Measurements from ENCODE around the gene PPFIA1. TPM values are rescaled to one million over a fixed set of nuclear protein-coding genes. Genes with fewer than 3 reads are reported as not detected.

Gene PPFIA1
- total and polyA plus RNA-seq, 2 experiments from 2014 or later: 36.0 to 39.6 TPM

DNA sequence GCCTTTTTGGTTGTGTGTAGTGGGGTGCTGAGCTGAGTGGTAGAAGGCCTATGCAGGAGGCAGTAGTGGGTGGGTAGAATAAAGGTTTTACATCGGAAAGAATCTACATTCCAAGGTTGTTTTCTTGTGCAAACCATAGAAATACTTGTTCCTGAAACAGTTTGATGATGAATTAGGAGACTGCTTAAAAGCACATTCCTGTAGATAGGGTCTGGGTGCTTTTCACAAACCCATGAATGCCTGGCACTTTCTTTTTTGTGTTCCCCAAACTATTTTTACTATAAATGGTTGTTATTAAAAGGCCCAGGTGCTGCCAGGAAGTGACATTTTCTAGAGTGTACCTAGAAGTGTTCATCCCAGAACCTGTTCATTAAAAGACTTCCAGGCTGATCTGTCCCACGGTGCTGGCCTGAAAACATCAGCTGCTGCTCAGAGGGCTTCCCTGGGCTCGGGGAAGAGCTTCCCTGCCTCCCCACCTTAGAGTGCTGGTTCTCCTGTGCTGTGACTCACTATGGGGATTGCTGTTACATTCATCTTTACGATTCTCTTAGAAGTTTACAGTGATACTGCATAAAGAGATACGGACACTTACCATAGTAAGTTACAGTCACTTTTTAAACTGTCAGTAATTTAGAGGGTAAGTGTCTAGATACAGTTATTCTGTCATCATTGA lies 27.9 kb downstream of the PPFIA1 start:
- Histone ChIP-seq H3K27ac (no peak overlapping the region), H3K9me2 (replicated peaks; ENCODE audit: insufficient read depth) (no peaks in the 10 kb centered on the region), H3K79me2 (peaks cover 47% of the 10 kb centered on the region), H3K4me2 (no peak overlapping the region), H2AFZ (no peak overlapping the region), H4K20me1 (ENCODE audit: insufficient read depth, poor library complexity, severe bottlenecking) (peaks cover under 1% of the 10 kb centered on the region), H3K36me3 (replicated peaks; ENCODE audit: insufficient read depth, low read depth) (no peaks in the 10 kb centered on the region), H3K4me3 (no peak overlapping the region), H3K4me1 (ENCODE audit: insufficient read depth) (no peaks in the 10 kb centered on the region), H3K27me3 (no peaks in the 10 kb centered on the region), H3K9me3 (ENCODE audit: low read depth) (no peaks in the 10 kb centered on the region)
- no peak for DNase-seq (ENCODE audit: low spot score)
- WGBS (ENCODE audit: low lambda C conversion rate, missing lambda C conversion rate): 68% methylated on average over 5 of the region's 5 CpGs
- TF ChIP-seq, protein P1, sequence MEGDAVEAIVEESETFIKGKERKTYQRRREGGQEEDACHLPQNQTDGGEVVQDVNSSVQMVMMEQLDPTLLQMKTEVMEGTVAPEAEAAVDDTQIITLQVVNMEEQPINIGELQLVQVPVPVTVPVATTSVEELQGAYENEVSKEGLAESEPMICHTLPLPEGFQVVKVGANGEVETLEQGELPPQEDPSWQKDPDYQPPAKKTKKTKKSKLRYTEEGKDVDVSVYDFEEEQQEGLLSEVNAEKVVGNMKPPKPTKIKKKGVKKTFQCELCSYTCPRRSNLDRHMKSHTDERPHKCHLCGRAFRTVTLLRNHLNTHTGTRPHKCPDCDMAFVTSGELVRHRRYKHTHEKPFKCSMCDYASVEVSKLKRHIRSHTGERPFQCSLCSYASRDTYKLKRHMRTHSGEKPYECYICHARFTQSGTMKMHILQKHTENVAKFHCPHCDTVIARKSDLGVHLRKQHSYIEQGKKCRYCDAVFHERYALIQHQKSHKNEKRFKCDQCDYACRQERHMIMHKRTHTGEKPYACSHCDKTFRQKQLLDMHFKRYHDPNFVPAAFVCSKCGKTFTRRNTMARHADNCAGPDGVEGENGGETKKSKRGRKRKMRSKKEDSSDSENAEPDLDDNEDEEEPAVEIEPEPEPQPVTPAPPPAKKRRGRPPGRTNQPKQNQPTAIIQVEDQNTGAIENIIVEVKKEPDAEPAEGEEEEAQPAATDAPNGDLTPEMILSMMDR (IDR thresholded peaks at IDR 0.05; ENCODE audit: poor library complexity): no peak
- TF ChIP-seq EZH2 (IDR thresholded peaks at IDR 0.05; ENCODE audit: borderline replicate concordance): no peak
- TF ChIP-seq EZH2phosphoT487 (IDR thresholded peaks at IDR 0.05; ENCODE audit: low read depth, severe bottlenecking, unreplicated experiment): no peak

DNA sequence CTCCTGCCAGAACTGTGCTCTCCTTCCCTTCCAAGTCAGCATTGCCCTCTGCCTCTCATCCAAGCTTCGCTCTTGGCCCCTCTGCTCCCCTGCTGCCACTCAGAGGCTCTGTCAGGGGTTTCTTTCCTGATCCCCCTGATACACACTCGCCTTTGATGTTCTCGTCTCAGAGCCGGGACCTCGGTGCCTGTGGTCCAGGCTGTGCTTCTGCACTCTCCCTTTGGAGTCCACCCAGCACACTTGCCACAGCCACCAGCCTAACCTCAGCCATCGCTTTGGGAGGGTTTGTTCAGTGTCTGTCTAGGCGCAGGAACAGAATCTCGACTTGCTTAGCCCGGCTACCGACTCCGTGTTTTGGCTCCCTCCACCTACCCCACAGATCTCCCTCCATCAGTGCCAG lies 29.1 kb downstream of the PPFIA1 start:
- TF ChIP-seq EZH2phosphoT487 (IDR thresholded peaks at IDR 0.05; ENCODE audit: low read depth, severe bottlenecking, unreplicated experiment) (no peak), EZH2 (IDR thresholded peaks at IDR 0.05; ENCODE audit: borderline replicate concordance) (no peak)
- TF ChIP-seq, protein P1 (IDR thresholded peaks at IDR 0.05; ENCODE audit: poor library complexity): no peak
- H3K27me3 ChIP-seq: no peaks in the 10 kb centered on the region
- no peak overlapping the region for H3K4me3 ChIP-seq
- H3K9me2 ChIP-seq (replicated peaks; ENCODE audit: insufficient read depth): no peaks in the 10 kb centered on the region
- peaks cover 50% of the 10 kb centered on the region for H3K79me2 ChIP-seq
- H2AFZ ChIP-seq: no peak overlapping the region
- WGBS (ENCODE audit: low lambda C conversion rate, missing lambda C conversion rate): 98% methylated on average over 11 of the region's 11 CpGs
- no peaks in the 10 kb centered on the region for H4K20me1 ChIP-seq (ENCODE audit: insufficient read depth, poor library complexity, severe bottlenecking)
- no peak overlapping the region for H3K27ac ChIP-seq
- no peak overlapping the region for H3K4me2 ChIP-seq
- no peaks in the 10 kb centered on the region for H3K9me3 ChIP-seq (ENCODE audit: low read depth)
- no peaks in the 10 kb centered on the region for H3K4me1 ChIP-seq (ENCODE audit: insufficient read depth)
- no peak for DNase-seq (ENCODE audit: low spot score)
- H3K36me3 ChIP-seq (replicated peaks; ENCODE audit: insufficient read depth, low read depth): no peaks in the 10 kb centered on the region

DNA sequence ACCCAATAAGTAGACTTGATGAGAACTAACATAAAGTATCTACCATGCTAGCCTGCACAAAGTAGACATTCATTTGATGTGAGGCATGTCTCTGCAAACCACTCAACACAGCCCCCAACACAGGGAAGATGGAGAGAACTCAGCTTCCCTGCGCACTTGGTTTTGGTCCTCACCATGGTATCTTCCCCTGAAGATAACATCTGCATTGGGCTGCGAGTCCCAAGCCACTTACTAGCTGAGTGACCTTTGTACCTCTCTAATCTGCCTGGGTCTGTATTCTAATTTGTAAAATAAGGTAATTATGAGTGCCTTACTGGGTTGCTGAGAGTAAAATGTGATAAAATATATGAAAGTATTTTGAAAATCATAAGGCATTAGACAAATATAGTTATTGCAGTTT lies 30.7 kb downstream of the PPFIA1 start:
- H3K9me2 ChIP-seq (replicated peaks; ENCODE audit: insufficient read depth): no peaks in the 10 kb centered on the region
- H3K27ac ChIP-seq: no peak overlapping the region
- no peak overlapping the region for H3K4me2 ChIP-seq
- no peak overlapping the region for H2AFZ ChIP-seq
- no peaks in the 10 kb centered on the region for H3K9me3 ChIP-seq (ENCODE audit: low read depth)
- no peak overlapping the region for H3K4me3 ChIP-seq
- no peak for DNase-seq (ENCODE audit: low spot score)
- 72% methylated on average over 2 of the region's 2 CpGs for WGBS (ENCODE audit: low lambda C conversion rate, missing lambda C conversion rate)
- no peaks in the 10 kb centered on the region for H3K4me1 ChIP-seq (ENCODE audit: insufficient read depth)
- H4K20me1 ChIP-seq (ENCODE audit: insufficient read depth, poor library complexity, severe bottlenecking): peaks cover 3% of the 10 kb centered on the region
- H3K79me2 ChIP-seq: peaks cover 65% of the 10 kb centered on the region
- no peaks in the 10 kb centered on the region for H3K36me3 ChIP-seq (replicated peaks; ENCODE audit: insufficient read depth, low read depth)
- no peak for TF ChIP-seq EZH2phosphoT487 (IDR thresholded peaks at IDR 0.05; ENCODE audit: low read depth, severe bottlenecking, unreplicated experiment)
- TF ChIP-seq, protein P1 (IDR thresholded peaks at IDR 0.05; ENCODE audit: poor library complexity): no peak
- TF ChIP-seq EZH2 (IDR thresholded peaks at IDR 0.05; ENCODE audit: borderline replicate concordance): no peak
- no peaks in the 10 kb centered on the region for H3K27me3 ChIP-seq

Data from hepatocyte (in vitro differentiated cells).